Neuronal stem cell (in vitro differentiated cells): ENCODE data around the gene PLXNB1.

Experiments
- DNase-seq: peaks from one replicate; pipeline ENCODE4 v3.0.0-alpha.2; 2013; ENCODE audit warnings: low spot score
- H2AFZ ChIP-seq: one replicate; pipeline ENCODE4 v1.6.1; 2013; ENCODE audit warnings: mild to moderate bottlenecking, low read length, inconsistent platforms
- H2AK5ac ChIP-seq: 2 replicates; pipeline ENCODE4 v1.6.1; 2013; ENCODE audit warnings: low read depth, mild to moderate bottlenecking, inconsistent platforms, low read length, moderate library complexity, mixed read lengths
- H2BK120ac ChIP-seq: 2 replicates; pipeline ENCODE4 v1.6.1; 2013; ENCODE audit warnings: low read depth, mild to moderate bottlenecking, inconsistent platforms, low read length, moderate library complexity, mixed read lengths
- H2BK12ac ChIP-seq: one replicate; pipeline ENCODE4 v1.6.1; 2013; ENCODE audit warnings: low read length, inconsistent platforms
- H2BK15ac ChIP-seq: 2 replicates; pipeline ENCODE4 v1.6.1; 2013; ENCODE audit warnings: mild to moderate bottlenecking, low read length, inconsistent platforms, mixed read lengths
- H2BK5ac ChIP-seq: one replicate; pipeline ENCODE4 v1.6.1; 2013; ENCODE audit warnings: inconsistent platforms, mild to moderate bottlenecking, low read length, moderate library complexity
- H3K14ac ChIP-seq: one replicate; pipeline ENCODE4 v1.6.1; 2013; ENCODE audit warnings: low read length, inconsistent platforms
- H3K18ac ChIP-seq: 2 replicates; pipeline ENCODE4 v1.6.1; 2013; ENCODE audit warnings: low read length, inconsistent platforms
- H3K23ac ChIP-seq: 2 replicates; pipeline ENCODE4 v1.6.1; 2013; ENCODE audit warnings: low read depth, mild to moderate bottlenecking, mixed read lengths, low read length, inconsistent platforms; ENCODE audit not compliant: poor library complexity
- H3K27ac ChIP-seq: replicated peaks from 3 replicates; pipeline ENCODE4 v1.5.1; 2013; ENCODE audit warnings: low read length, inconsistent platforms
- H3K27me3 ChIP-seq, 3 experiments: 2 replicates each; pipeline ENCODE4 v1.6.1; 2013; ENCODE audit warnings: low read length in 3 of 3, mild to moderate bottlenecking in 2 of 3, inconsistent platforms in 1 of 3, low read depth in 1 of 3, mixed read lengths in 1 of 3, moderate library complexity in 1 of 3; ENCODE audit not compliant: control insufficient read depth in 3 of 3, insufficient read depth in 3 of 3
- H3K36me3 ChIP-seq, 2 donors: replicated peaks in 1 of 2; 2 replicates each; pipeline ENCODE4 v1.6.1; 2013; ENCODE audit warnings: low read length in 2 of 2; ENCODE audit not compliant: control insufficient read depth in 2 of 2, insufficient read depth in 2 of 2
- H3K4ac ChIP-seq: 2 replicates; pipeline ENCODE4 v1.6.1; 2013; ENCODE audit warnings: inconsistent platforms, mild to moderate bottlenecking, low read length, moderate library complexity
- H3K4me1 ChIP-seq, 2 donors: 1 replicate in 1 of 2; 2 replicates in 1 of 2; pipeline ENCODE4 v1.6.1; 2013; ENCODE audit warnings: low read length in 2 of 2, low read depth in 1 of 2; ENCODE audit not compliant: control insufficient read depth in 2 of 2, insufficient read depth in 1 of 2
- H3K4me2 ChIP-seq: one replicate; pipeline ENCODE4 v1.6.1; 2013; ENCODE audit warnings: mild to moderate bottlenecking, low read length, inconsistent platforms; ENCODE audit not compliant: insufficient read depth, poor library complexity, severe bottlenecking
- H3K4me3 ChIP-seq, 2 donors: 2 replicates each; pipeline ENCODE4 v1.5.1; 2013; ENCODE audit warnings: low read length in 2 of 2, mild to moderate bottlenecking in 2 of 2, inconsistent platforms in 1 of 2, moderate library complexity in 1 of 2
- H3K79me1 ChIP-seq: one replicate; pipeline ENCODE4 v1.6.1; 2013; ENCODE audit warnings: low read depth, mild to moderate bottlenecking, inconsistent platforms, low read length, moderate library complexity
- H3K9ac ChIP-seq: one replicate; pipeline ENCODE4 v1.6.1; 2013; ENCODE audit warnings: mild to moderate bottlenecking, low read depth, low read length, inconsistent platforms; ENCODE audit not compliant: poor library complexity
- H3K9me3 ChIP-seq, 2 donors: replicated peaks in 1 of 2; 2 replicates each; pipeline versions ENCODE3 to v1.6.1; 2013; ENCODE audit warnings: low read length in 2 of 2, mild to moderate bottlenecking in 2 of 2, inconsistent platforms in 1 of 2, low read depth in 1 of 2, mixed read lengths in 1 of 2, moderate library complexity in 1 of 2; ENCODE audit not compliant: control insufficient read depth in 2 of 2, insufficient read depth in 1 of 2
- H4K8ac ChIP-seq: one replicate; pipeline ENCODE4 v1.6.1; 2013; ENCODE audit warnings: low read depth, mild to moderate bottlenecking, inconsistent platforms, low read length, moderate library complexity
- H4K91ac ChIP-seq: one replicate; pipeline ENCODE4 v1.6.1; 2013; ENCODE audit warnings: low read length, low read depth, mild to moderate bottlenecking, inconsistent platforms; ENCODE audit not compliant: poor library complexity
- WGBS, 2 donors: extraction: QIAGEN DNeasy Blood & Tissue Kit; methylation state at CpG; one replicate each; pipeline ENCODE4 v1.1.7; 2013; ENCODE audit warnings: missing lambda C conversion rate in 2 of 2, mixed read lengths in 1 of 2; ENCODE audit not compliant: insufficient read length in 2 of 2, insufficient replicate concordance in 1 of 2; ENCODE audit errors: extremely low coverage in 2 of 2; 5-methylcytosine and 5-hydroxymethylcytosine counted together

The PLXNB1 gene

GRCh38 chr3:48459773-48460516 is 30.1 kb upstream of the PLXNB1 start:
- Histone ChIP-seq H2BK15ac (no peak overlapping the region), H3K9ac (no peak overlapping the region), H3K4me1 (peaks cover 1 to 2% of the 10 kb centered on the region in 2 donors), H3K18ac (no peak overlapping the region), H2BK12ac (no peak overlapping the region), H3K4ac (no peak overlapping the region), H2AK5ac (no peak overlapping the region), H3K4me2 (no peak overlapping the region), H2AFZ (no peak overlapping the region), H3K79me1 (no peaks in the 10 kb centered on the region), H3K9me3 (no peaks in the 10 kb centered on the region), H3K27ac (no peak overlapping the region), H3K14ac (no peak overlapping the region), H4K8ac (no peak overlapping the region), H4K91ac (no peak overlapping the region), H2BK120ac (no peak overlapping the region), H3K4me3 (no peak overlapping the region), H3K36me3 (peaks cover 43 to 75% of the 10 kb centered on the region in 2 donors), H3K27me3 (no peaks in the 10 kb centered on the region), H3K23ac (no peak overlapping the region), H2BK5ac (no peak overlapping the region)
- DNase-seq: no peak
- WGBS, 2 donors: no CpG with 5 or more reads among the region's 7 CpGs

- H3K79me1 ChIP-seq: no peaks in the 10 kb centered on the region
These were observed 29.4 kb upstream of the PLXNB1 start for GRCh38 chr3:48459331-48459730.

GRCh38 chr3:48456456-48456855 is 26.6 kb upstream of the PLXNB1 start:
- no peak overlapping the region for H3K4ac ChIP-seq
- no CpG with 5 or more reads among the region's 1 CpG for WGBS, 2 donors
- no peak overlapping the region for H3K27ac ChIP-seq
- H3K9me3 ChIP-seq: no peaks in the 10 kb centered on the region
- H3K23ac ChIP-seq: no peak overlapping the region
- no peak overlapping the region for H3K18ac ChIP-seq
- H3K36me3 ChIP-seq: peaks cover 51 to 96% of the 10 kb centered on the region in 2 donors
- H3K4me2 ChIP-seq: no peak overlapping the region
- H3K4me3 ChIP-seq: no peak overlapping the region
- H2BK12ac ChIP-seq: no peak overlapping the region
- H2AFZ ChIP-seq: no peak overlapping the region
- no peak overlapping the region for H2BK15ac ChIP-seq
- no peak overlapping the region for H3K14ac ChIP-seq
- no peak overlapping the region for H3K9ac ChIP-seq
- H4K8ac ChIP-seq: no peak overlapping the region
- no peak overlapping the region for H2AK5ac ChIP-seq
- H2BK5ac ChIP-seq: no peak overlapping the region
- H3K4me1 ChIP-seq: no peaks in the 10 kb centered on the region
- H2BK120ac ChIP-seq: no peak overlapping the region
- no peak overlapping the region for H4K91ac ChIP-seq
- DNase-seq: no peak
- H3K79me1 ChIP-seq: no peaks in the 10 kb centered on the region
- no peaks in the 10 kb centered on the region for H3K27me3 ChIP-seq

More at GRCh38 chr3:48459331-48459730, 29.4 kb upstream of the PLXNB1 start:
- Histone ChIP-seq H2BK15ac (no peak overlapping the region), H2AFZ (no peak overlapping the region), H2BK5ac (no peak overlapping the region), H3K14ac (no peak overlapping the region), H3K4me3 (no peak overlapping the region), H3K27me3 (no peaks in the 10 kb centered on the region), H2BK12ac (no peak overlapping the region), H3K18ac (no peak overlapping the region), H4K91ac (no peak overlapping the region), H2AK5ac (no peak overlapping the region), H3K9me3 (no peaks in the 10 kb centered on the region), H3K4me1 (no peaks in the 10 kb centered on the region), H4K8ac (no peak overlapping the region), H3K9ac (no peak overlapping the region), H3K4me2 (no peak overlapping the region), H3K27ac (no peak overlapping the region), H3K4ac (no peak overlapping the region), H3K23ac (no peak overlapping the region), H2BK120ac (no peak overlapping the region), H3K36me3 (peaks cover 39 to 80% of the 10 kb centered on the region in 2 donors)
- DNase-seq: no peak
- WGBS, 2 donors: no CpG with 5 or more reads among the region's 3 CpGs

- H3K79me1 ChIP-seq: peaks cover 3% of the 10 kb centered on the region
- H3K36me3 ChIP-seq: peaks cover 21 to 67% of the 10 kb centered on the region in 2 donors
- no peak overlapping the region for H3K27ac ChIP-seq
- no peak overlapping the region for H3K14ac ChIP-seq
- no peak overlapping the region for H3K4ac ChIP-seq
- no peaks in the 10 kb centered on the region for H3K9me3 ChIP-seq
- peaks cover 2 to 6% of the 10 kb centered on the region in 2 donors for H3K4me1 ChIP-seq
- H3K23ac ChIP-seq: no peak overlapping the region
- DNase-seq: no peak
- H2BK12ac ChIP-seq: no peak overlapping the region
- H3K18ac ChIP-seq: no peak overlapping the region
- no peak overlapping the region for H4K91ac ChIP-seq
- no peak overlapping the region for H2BK120ac ChIP-seq
- H2BK5ac ChIP-seq: no peak overlapping the region
- H2AK5ac ChIP-seq: no peak overlapping the region
- no peak overlapping the region for H4K8ac ChIP-seq
- H3K4me2 ChIP-seq: no peak overlapping the region
- no peak overlapping the region for H3K9ac ChIP-seq
- WGBS, 2 donors: no CpG with 5 or more reads among the region's 1 CpG
- H3K27me3 ChIP-seq: no peaks in the 10 kb centered on the region
- H2BK15ac ChIP-seq: no peak overlapping the region
- H3K4me3 ChIP-seq: no peak overlapping the region
- H2AFZ ChIP-seq: no peak overlapping the region
These were observed 21.4 kb upstream of the PLXNB1 start for GRCh38 chr3:48451270-48451669.
